ENCODE measurements around the gene CHI3L1.

Gene CHI3L1

DNA sequence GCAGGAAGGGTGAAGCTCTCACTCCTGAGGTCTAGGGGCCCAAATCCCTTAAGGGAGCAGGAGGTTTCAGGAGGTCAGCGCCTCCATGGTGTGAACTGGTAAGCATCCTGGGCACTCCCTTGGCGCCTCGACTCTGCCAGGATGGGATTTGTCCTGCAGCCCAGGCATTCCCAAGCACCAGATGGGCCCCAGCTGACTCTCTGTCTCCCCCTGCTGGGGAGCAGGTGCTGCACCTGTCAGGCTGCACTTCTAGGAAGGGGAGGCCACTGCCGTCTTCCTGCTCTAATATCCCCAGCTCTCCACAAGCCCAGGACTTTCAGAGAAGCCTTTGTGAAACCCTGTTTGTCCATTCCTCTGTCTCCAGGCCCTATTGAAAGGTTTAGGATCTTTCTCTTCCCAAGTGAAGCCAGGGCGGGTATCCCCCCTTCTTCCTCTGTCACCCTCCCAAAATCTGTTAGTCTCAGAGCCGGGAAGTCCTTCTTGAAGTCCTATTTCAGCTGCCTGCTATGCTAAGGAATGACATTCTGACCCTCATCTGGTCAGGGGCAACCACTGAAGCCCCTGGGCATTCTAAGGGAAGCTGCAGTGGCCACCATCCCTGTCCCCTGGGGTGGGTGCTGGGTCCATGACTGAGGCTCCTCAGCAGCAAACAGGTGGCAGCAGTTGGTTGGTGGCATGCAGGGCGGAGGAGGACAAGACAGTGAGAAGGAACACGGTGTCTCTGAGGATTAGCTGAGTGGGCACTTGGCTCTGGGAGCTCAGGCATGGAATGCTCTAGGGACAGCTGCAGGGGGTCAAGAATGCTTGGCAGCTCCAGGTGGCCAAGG is 14.1 kb downstream of the CHI3L1 start:
- no peak for TF ChIP-seq ZNF274 (IDR thresholded peaks at IDR 0.05; ENCODE audit: low read depth, low read length)
- no peak overlapping the region for H3K4me3 ChIP-seq (ENCODE audit: low read length)

- TF ChIP-seq ZNF274 (IDR thresholded peaks at IDR 0.05; ENCODE audit: low read depth, low read length) = no peak
- no peak overlapping the region for H3K4me3 ChIP-seq (ENCODE audit: low read length)
Observed at GRCh38 chr1:203171341-203172183, 14.9 kb downstream of the CHI3L1 start.

- no peak for TF ChIP-seq ZNF274 (IDR thresholded peaks at IDR 0.05; ENCODE audit: low read depth, low read length)
- H3K4me3 ChIP-seq (ENCODE audit: low read length) = no peak overlapping the region
Observed at GRCh38 chr1:203170625-203171330, 15.7 kb downstream of the CHI3L1 start.

GRCh38 chr1:203169770-203170520 is 16.6 kb downstream of the CHI3L1 start:
- TF ChIP-seq ZNF274 (IDR thresholded peaks at IDR 0.05; ENCODE audit: low read depth, low read length) = no peak
- no peak overlapping the region for H3K4me3 ChIP-seq (ENCODE audit: low read length)

- TF ChIP-seq ZNF274 (IDR thresholded peaks at IDR 0.05; ENCODE audit: low read depth, low read length) = no peak
- no peak overlapping the region for H3K4me3 ChIP-seq (ENCODE audit: low read length)
Observed at GRCh38 chr1:203168991-203169390, 17.5 kb downstream of the CHI3L1 start.

DNA sequence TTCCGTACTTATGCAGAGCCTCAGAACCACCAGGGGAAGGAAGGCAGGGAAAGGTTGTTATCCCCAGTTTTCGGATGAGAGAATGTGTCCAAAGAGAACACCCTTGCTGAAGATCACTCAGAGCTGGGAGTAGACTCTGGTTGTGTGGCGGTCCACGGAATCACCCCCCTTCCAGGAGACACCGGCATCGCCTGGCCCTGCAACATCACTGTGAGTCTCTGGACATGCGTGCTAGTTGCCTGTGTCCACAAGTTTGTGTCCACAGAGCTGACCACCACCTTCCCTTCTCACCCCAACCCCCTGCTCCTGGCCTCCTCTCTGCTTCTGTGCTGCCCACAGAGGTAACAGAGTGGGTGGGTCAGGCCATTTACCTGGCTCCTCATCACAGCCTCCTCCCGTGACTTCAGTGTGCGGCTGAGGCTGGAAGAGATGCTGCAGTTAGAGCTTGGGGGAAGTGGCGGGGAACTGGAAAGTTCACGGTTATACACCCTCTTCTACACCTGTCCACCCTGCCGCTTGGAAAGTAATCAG is 18.2 kb downstream of the CHI3L1 start:
- TF ChIP-seq ZNF274 (IDR thresholded peaks at IDR 0.05; ENCODE audit: low read depth, low read length) = no peak
- H3K4me3 ChIP-seq (ENCODE audit: low read length) = no peak overlapping the region

DNA sequence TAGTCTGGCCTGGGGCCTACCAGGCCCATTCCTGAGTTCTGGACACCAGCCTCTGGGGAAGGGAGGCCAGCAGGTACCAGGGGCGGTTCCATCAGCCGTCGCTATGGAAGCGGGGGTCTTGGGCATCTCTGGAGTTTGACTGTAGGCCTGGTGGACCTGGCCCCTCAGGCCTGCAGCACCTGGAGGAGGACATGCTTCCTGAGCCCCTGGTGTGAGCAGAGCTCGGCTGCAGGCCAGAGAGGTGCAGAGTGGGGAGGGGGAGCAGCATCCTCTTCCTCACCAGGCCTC is 18.6 kb downstream of the CHI3L1 start:
- TF ChIP-seq ZNF274 (IDR thresholded peaks at IDR 0.05; ENCODE audit: low read depth, low read length) = no peak
- no peak overlapping the region for H3K4me3 ChIP-seq (ENCODE audit: low read length)

GRCh38 chr1:203167026-203167912 is 19.2 kb downstream of the CHI3L1 start:
- TF ChIP-seq ZNF274 (IDR thresholded peaks at IDR 0.05; ENCODE audit: low read depth, low read length) = no peak
- no peak overlapping the region for H3K4me3 ChIP-seq (ENCODE audit: low read length)

- H3K4me3 ChIP-seq (ENCODE audit: low read length) = no peak overlapping the region
- TF ChIP-seq ZNF274 (IDR thresholded peaks at IDR 0.05; ENCODE audit: low read depth, low read length) = no peak
Observed at GRCh38 chr1:203166192-203166940, 20.1 kb downstream of the CHI3L1 start.

DNA sequence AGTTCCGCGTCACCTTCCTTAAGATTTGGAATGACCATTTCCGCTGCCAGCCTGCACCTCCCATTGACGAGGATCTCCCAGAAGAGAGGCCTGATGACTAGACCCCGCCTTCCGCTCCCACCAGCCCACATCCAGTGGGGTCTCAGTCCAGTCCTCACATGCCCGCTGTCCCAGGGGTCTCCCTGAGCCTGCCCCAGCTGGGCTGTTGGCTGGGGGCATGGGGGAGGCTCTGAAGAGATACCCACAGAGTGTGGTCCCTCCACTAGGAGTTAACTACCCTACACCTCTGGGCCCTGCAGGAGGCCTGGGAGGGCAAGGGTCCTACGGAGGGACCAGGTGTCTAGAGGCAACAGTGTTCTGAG is 20.7 kb downstream of the CHI3L1 start:
- no peak overlapping the region for H3K4me3 ChIP-seq (ENCODE audit: low read length)
- TF ChIP-seq ZNF274 (IDR thresholded peaks at IDR 0.05; ENCODE audit: low read depth, low read length) = no peak

- no peak for TF ChIP-seq ZNF274 (IDR thresholded peaks at IDR 0.05; ENCODE audit: low read depth, low read length)
- H3K4me3 ChIP-seq (ENCODE audit: low read length) = no peak overlapping the region
Observed at GRCh38 chr1:203165101-203165799, 21.3 kb downstream of the CHI3L1 start.
